GM18867 (cell line): Measurements from ENCODE around the gene MIA2.
"Not testable (repeated sequence)": the region's sequence is repeated elsewhere in the genome, so short reads cannot be mapped to it uniquely, and the experiment has no call there.

Experiments used
- ATAC-seq: cut with Tn5 transposase; IDR thresholded peaks from one replicate; pipeline ENCODE4 v1.9.1; 2021; ENCODE audit warnings: mild to moderate bottlenecking, moderate library complexity; ENCODE audit not compliant: unreplicated experiment

The MIA2 gene

GRCh38 chr14:39319381-39319780 lies 85.7 kb downstream of the MIA2 start:
- no peak for ATAC-seq

DNA sequence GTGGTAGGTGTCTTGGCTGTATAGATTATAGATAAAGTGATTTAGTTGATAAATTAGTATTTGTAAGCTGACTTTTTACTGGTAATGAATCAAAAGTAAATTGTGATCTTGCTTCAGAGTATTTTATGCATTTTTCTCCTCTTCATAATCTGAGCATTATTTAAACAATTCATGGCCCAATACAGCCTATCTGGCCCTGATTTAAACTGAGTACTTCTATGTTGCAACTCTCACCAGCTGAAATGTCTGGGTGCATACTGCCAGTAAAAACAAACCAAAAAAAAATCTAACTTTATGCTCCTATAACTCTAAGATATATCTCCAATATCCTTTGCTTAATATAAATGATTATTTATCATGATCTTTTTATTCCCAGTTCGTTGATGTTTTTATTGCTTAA lies 86.6 kb downstream of the MIA2 start:
- ATAC-seq: no peak

GRCh38 chr14:39322807-39323206 lies 89.1 kb downstream of the MIA2 start:
- ATAC-seq: no peak

- ATAC-seq: no peak
Observed at GRCh38 chr14:39324097-39324496, 90.4 kb downstream of the MIA2 start.

DNA sequence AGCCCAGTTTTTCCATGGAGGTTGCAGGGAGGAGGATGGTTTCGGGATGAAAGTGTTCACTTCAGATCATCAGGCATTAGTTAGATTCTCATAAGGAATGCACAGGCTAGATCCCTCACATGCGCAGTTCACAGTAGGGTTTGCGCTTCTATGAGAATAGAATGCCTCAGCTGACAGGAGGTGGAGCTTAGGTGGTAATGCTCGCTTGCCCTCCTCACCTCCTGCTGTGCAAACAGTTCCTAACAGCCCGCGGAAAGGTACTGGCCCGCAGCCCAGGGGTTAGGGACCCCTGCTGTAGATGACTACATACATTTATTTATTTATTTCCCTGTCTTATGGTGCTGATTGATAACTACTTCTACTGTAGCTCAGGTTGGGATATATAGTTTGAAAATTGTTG lies 105.3 kb downstream of the MIA2 start:
- ATAC-seq: no peak

DNA sequence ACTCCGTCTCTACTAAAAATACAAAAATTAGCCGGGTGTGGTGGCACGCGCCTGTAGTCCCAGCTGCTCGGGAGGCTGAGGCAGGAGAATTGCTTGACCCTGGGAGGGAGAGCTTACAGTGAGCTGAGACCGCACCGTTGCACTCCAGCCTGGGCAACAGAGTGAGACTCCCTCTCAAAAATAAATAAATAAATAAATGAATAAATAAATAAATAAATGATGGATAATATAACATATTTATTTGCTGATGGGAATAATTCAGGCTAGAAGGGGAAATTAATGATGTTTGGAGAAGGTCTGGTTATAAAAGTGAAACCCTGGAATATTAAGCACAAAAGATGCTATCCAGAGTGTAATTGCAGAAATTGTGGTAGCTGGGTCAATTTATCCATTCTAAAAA lies 107.4 kb downstream of the MIA2 start:
- not testable (repeated sequence) for ATAC-seq

GRCh38 chr14:39342768-39343167 lies 109.1 kb downstream of the MIA2 start:
- ATAC-seq: no peak

DNA sequence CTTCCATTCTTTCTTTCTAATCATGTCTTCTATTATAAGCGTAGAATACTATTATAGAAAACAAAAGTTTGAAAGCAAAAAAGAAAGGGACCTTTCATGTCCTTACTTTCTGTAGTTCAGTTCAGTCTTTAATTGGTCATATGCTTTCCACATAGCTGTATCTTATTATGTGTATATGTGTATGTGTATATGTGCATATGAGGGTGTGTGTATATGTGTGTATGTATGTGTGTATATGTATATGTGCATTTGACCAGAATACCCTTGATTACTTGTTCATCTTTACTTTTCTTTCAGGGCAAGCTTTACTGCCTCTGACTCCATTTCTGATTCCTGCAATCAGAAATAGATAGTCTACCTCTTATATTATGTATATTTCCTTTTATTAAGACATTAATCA lies 109.9 kb downstream of the MIA2 start:
- ATAC-seq: no peak

GRCh38 chr14:39350866-39351265 lies 117.2 kb downstream of the MIA2 start:
- ATAC-seq: no peak

DNA sequence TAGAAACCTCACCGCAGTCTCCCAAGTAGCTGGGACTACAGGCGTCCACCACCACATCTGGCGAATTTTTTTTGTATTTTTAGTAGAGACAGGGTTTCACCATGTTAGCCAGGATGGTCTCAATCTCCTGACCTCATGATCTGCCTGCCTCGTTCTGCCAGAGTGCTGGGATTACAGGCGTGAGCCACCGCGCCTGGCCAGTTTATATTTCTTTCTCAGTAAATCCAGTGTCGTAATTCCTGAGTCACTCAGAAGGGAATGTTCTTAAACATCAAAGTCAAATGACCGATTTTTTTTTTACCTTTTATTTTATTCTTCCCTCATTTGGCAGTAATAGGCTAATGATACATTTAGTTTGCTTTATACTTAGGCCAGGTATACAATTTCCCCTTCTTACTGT lies 118.0 kb downstream of the MIA2 start:
- no peak for ATAC-seq

DNA sequence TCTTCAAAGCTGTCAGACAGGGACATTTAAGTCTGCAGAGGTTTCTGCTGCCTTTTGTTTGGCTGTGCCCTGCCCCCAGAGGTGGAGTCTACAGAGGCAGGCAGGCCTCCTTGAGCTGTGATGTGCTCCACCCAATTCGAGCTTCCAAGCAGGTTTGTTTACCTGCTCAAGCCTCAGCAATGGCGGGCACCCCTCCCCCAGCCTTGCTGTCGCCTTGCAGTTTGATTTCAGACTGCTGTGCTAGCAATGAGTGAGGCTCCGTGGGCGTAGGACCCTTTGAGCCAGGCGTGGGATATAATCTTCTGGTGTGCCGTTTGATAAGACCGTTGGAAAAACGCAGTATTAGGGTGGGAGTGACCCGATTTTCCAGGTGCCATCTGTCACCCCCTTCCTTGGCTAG lies 125.4 kb downstream of the MIA2 start:
- ATAC-seq: not testable (repeated sequence)

- no peak for ATAC-seq
Observed at GRCh38 chr14:39360316-39360715, 126.6 kb downstream of the MIA2 start.

GRCh38 chr14:39361556-39361955 lies 127.8 kb downstream of the MIA2 start:
- not testable (repeated sequence) for ATAC-seq

DNA sequence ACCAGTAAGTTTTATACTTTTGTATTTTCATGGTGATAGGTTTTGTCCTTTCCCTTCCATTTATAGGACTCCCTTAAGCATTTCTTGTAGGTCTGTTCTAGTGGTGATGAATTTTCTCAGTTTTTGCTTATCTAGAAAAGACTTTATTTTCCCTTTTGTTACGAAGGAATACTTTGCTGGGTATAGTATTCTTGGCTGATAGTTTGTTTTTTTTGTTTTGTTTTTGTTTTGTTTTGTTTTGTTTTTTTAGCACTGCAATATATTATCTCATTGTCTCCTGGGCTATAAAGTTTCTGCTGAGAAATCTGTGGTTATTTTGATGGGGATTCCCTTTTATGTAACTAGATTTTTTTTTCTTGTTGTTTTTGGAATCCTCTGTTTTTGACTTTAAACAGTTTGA lies 130.8 kb downstream of the MIA2 start:
- ATAC-seq: no peak

- ATAC-seq: no peak
Observed at GRCh38 chr14:39365354-39365753, 131.6 kb downstream of the MIA2 start.

GRCh38 chr14:39366460-39367386 lies 133.0 kb downstream of the MIA2 start:
- ATAC-seq: no peak

DNA sequence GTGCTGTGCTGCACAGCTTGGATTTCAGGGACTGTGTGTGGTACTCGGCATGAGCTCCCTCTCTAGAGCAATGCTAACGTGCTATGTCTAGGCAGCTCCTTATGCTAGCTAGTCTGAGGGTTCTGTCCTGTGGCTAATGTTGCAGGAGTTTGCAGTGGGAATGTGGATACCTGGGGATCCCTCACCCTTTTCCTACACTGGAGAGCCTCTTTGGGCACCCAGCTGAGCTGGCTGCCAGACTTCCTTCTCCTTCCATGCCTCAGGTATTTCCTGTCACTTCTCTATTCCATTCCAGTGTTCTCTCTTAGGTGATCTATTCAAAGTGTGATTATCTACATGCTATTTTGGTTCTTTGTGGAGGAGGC lies 133.7 kb downstream of the MIA2 start:
- ATAC-seq: no peak

DNA sequence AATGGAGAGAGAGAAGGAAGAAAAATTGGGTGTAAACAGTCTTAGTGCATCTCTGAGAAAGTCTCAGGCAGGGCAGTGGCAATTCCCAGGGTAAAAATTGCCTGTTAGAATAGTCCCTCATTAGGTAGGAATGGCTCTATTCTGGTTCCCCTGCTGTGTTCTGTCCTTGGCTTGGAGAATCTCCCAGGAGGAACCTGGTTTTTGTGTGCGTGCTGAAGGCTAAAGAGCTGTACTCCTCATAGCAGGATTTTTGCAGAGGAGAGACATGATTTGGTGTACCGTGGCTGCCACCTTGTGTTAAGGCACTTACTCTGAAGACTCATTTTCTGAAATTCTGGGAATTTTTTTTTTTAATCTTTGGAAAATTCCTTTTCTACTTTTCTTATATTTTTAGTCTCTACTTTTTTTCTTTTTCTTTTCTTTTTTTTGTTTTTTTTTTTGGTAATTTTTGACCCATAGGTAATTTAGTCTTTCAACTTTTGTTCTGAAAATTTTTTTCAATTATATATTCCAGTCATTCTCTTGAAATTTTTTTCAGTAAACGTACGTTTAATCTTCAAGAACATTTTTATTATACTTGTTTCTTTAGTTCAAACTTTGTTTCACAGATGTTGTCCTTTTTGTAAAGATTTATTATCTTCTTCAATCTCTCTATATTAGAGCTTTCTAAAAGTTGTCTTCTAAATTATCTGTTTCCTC lies 134.7 kb downstream of the MIA2 start:
- no peak for ATAC-seq

- no peak for ATAC-seq
Observed at GRCh38 chr14:39369029-39369428, 135.3 kb downstream of the MIA2 start.

DNA sequence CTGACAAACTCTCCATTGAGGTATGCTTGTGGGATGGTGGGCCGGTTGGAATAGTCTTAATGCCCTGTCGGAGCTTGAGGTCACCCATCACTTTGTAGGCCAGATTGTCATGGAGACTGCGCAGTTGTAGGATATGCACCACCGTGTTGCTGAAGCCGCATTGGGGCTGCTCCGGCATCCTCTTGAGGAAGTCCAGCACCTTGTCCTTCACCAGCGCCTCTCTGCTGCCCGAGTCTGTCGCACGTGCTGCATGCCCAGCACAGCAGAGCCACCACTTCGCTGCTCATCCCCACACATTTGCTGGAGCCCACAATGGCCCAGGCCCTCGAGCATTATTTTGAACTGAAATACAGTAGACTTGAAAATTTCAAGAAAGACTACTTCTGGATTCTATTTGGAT lies 136.7 kb downstream of the MIA2 start:
- ATAC-seq: no peak

DNA sequence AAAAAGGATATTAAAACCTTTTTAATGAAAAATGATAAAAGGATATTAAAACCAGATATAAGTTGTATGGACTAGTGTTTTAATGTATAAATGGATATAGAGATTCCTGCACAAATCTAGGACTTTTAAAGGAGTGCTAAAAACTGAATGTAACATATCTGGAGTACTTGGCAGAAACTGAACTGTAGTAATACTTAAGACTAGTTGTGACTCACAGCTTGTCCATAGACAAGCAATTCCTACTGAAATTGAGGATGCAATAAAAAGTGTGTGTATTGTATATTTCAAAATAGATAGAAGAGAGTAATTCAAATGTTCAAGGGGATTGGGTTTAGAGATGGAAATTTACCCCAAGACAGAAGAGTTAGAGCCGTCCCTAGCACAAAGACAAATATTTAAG lies 138.9 kb downstream of the MIA2 start:
- no peak for ATAC-seq

- ATAC-seq: no peak
Observed at GRCh38 chr14:39374851-39375250, 141.1 kb downstream of the MIA2 start.
